ENCODE measurements around the gene FDXACB1.
A peak's percentile ranks its signal among the peaks of the same experiment; 100 is the strongest.

Gene FDXACB1, protein sequence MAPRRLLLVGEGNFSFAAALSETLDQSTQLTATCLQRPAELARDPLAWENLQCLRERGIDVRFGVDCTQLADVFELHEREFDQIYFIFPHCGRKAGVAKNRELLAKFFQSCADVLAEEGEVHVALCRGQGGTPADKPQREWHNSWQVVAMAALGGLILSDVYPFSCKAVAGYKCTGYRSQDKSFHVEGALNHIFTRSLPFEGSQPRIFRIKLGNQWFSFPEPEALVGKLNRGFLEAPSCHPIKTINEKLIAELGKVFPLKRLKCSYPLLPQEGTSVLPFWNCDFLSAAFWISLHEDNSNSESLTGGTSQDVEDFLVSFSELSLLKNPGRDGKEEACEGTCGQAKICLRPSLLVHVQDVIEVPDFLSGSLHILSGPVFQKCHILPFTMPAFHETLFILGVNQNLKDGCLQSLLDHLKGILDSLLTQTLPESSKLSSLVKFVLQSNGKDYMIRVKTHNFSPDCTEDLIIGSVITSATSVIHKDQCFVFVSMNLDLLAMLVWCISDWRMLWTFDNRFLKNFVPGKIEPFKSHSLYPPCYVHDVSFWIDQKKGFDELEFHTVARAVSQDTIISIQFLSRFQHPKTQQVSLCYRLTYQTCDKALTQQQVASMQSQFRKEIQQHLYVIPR

DNA sequence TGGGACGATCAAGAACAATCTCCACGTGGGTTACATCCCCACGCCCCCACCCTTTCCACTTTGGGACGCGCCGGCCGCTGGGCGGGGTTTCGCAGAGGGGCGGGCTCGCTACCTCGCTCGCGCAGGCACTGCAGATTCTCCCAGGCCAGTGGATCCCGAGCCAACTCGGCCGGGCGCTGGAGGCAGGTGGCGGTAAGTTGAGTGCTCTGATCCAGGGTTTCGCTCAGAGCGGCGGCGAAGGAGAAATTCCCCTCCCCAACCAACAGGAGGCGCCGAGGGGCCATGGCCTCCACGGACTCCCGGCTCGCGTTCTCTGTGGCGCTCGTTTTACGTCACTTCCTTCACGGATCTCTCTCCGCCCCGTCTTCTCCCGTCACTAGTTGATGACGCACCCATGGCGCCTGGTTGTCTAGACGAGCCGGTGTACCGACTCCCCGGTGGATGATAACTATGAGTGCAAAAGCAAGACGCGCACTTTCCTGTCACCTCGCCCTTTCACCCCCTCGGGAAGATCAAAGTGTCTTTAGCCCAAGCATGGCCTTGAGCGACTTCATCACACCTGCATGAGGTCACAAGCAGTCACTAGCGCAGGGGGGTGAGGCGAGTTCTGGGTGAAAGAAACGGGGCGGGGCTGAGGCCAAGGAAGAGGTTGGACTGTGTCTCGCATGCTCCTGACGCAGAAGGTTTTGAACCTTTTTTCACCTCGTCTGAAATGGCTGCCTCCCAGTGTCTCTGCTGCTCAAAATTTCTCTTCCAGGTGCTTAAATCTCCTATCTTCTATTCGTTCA is at the start of gene FDXACB1, which contains the start of gene CFAP68:
TSS of gene FDXACB1 (minus strand) at position 317 of the 788 bp plus-strand sequence. CDS start at position 284, 33 bp downstream.
TSS of gene CFAP68 (plus strand) at position 693 of the 788 bp plus-strand sequence. CDS start at position 713, 20 bp downstream.
- DNase-seq, result peak; percentile 96

DNA sequence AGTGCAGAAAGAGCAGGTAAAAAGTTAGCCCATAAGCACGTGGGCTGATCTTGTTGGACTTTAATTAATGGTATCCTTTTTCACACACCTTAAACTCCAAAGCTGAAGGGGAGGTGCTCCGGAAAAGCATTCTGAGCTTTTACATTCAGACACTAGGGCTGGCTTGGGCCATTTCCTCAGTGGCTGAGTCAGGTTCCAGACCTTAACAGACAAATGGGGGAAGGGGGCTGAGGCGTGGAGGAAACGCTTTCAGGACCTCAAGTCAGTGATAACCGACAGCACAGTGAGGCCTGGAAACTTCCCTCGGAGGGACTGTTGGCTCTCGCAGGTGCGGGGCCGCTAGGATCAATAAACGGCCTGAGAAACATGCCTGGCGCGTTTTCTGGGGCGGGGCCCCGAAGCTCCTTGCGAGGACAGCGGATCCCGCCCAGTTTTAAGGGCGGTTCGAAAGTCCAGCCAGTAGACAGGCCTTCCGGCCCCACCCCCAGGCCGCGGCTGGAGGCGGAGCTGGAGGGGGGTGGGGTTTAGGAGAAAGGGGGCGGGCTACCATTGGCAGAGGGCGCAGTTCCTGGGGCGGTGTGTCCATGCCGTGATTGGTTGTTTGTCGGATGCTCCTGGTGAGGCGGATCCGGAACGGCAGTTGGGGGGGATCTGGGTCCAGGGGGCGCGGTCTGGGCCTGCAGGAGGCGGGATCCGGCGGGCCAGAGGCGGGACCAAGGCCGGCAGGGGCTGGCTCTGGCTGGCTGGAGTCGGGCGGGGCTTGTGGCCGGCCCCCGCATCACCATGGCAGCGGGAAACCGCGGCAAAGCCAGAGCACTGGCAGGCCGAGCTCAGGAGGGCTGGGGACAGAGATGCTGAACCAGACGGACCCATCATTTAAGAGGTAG is 47.8 kb upstream of the FDXACB1 start:
- DNase-seq, result peak; percentile 100

DNA sequence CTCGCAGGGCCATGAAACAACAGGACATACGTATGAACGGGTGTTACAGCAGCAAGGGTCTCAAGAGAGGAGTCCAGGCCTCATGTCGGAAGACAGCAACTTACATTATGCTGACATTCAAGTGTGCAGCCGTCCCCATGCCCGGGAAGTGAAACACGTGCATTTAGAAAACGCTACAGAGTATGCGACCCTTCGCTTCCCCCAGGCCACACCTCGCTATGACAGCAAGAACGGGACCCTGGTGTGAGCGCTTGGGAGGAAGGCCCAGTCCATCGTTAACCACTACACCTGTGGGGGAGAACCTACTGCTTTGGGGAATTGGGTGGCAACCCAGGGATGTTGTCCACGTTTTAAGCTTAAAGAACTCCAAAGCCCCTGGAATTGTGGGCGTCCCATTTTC is 47.0 kb upstream of the FDXACB1 start:
- no peak for DNase-seq

DNA sequence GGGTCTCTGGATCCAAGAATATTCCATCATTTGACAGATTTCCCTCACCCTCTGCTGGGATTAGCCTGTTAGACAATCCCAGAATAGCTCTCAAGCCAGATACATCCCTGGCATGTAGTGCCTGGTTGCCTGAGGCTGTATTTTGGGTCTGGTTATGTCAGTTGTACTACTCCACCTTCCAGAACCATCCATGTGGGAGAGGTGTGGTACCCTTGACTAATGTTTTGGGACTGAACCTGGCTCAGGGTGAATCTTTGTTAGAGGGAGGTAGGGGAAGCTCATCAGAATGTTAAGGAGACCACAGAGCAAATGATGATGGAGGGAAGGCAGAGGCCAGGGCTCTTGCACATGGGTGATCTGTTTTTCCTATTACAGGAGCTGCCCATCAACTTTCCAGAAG is 45.0 kb upstream of the FDXACB1 start:
- DNase-seq, result no peak

DNA sequence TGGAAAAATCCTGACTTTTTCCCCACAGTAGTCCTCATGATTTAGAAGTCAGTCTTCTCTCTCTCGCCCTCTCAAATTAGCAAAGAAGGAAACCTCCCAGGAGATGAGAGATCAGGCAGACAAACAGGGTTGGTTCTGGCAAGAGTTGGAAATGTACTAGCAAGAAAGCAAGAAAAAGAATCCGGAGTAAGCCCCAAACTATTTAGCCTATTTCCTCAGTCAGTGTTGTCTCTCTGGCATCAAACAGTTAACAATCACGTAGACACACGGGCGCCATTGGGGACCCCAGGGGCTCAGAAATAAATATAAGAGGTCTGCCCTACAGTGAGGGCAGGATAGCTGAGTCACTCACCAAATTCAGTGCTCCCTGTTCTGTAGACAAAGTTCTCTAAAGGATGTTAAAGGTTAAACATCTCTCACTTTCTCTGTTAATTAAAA is 44.4 kb upstream of the FDXACB1 start:
- DNase-seq, result no peak

DNA sequence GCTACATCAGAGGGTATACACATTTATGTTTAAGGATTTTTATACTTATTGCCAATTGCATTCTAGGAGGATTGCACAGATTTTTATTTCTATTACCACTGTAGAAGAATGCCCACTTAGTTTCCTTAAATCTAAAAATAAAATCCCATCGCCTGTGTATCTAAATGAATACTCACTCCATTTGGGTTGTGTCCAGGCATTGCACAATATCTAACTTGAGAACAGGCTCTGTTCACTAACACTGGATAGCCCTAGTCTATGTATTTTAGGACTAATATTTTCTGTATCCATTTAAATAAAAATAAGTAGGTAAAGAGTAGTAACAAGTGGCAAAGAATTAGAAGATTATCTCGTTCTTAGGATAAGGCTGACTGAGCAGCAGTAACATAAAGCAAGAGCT is 43.8 kb upstream of the FDXACB1 start:
- peak; percentile 50 for DNase-seq

DNA sequence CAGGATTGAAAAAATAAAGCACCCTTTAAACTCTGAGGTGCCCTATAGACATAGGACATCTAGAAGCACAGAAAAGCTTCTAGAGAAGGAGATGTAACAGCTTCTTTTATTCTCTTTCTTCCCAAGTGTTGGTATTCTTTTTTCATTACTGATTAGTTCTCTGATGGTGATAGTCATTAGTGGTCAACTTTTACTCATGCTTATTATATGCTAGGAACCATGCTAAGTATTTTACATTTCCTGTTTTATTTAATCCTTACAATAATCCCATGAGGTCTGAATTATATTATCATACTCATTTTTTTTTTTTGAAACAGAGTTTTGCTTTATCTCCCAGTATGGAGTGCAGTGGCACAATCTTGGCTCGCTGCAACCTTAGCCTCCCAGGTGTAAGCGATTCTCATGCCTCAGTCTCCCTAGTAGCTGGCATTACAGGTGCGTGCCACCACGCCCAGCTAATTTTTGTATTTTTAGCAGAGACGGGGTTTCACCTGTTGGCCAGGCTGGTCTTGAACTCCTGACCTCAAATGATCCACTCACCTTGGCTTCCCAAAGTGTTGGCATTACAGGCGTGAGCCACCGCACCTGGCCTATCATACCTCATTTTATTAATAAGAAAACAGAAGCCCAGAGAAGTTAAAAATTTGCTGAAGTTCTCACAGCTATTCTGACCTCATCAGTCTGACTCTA is 42.7 kb upstream of the FDXACB1 start:
- no peak for DNase-seq

DNA sequence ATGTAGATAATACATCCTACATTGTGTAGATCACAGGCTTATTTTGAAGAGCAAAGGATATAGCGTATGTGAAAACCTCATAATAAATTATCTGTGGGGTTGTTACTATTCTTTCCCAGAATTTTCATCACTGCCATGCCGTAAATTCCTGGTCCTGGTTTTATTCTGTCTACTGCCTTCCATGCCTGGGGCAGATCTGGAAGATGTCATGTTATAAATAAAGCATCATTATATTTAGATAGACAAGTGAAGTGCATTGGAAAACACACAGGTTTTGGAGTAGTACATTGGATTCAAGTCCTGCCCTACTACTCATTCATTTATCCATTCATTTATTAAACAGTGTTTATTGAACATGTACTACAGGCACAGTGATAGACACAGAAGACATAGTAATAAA is 41.9 kb upstream of the FDXACB1 start:
- DNase-seq, result no peak

DNA sequence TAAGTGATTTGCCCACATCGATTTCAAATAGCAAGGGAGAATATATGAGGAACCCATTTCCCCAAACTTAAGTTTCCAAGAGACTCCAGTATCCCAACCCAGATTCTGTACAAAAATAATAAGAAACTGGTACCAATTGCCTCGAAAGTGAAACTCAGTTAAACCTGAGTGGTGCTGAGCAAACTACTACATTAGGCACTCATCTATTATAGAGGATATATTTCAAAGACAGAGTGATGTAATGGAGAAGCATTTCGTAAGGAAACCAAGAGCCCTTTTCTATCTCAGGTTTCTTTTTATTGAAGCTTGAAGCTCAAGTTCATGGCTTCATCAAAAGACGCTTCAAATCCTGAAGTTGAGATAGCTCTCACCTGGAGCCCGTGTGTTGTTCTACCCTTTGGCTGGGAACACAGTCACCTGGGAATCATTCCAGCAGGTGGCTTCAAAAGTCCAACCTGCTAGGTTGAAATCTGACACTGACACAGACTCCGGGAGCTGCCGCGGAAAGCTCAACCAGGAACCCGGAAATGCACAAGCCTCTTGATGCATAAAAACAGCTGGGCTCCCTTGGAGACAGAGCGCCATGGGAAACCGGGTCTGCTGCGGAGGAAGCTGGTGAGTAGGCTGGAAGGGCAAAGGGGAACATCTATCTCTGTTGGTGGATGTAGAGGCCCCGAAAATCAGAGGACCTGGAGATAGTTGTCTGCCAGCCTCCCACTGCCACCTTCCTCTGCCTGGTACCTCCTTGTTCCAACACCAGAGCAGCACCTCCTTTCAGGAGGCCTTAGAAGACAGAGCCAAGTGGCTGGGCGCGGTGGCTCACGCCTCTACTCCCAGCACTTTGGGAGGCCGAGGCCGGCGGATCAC is 39.7 kb upstream of the FDXACB1 start, which contains the start of gene C11orf52:
TSS of gene C11orf52 (plus strand) at position 524 of the 867 bp plus-strand sequence. CDS start at position 584, 60 bp downstream.
- no peak for DNase-seq

DNA sequence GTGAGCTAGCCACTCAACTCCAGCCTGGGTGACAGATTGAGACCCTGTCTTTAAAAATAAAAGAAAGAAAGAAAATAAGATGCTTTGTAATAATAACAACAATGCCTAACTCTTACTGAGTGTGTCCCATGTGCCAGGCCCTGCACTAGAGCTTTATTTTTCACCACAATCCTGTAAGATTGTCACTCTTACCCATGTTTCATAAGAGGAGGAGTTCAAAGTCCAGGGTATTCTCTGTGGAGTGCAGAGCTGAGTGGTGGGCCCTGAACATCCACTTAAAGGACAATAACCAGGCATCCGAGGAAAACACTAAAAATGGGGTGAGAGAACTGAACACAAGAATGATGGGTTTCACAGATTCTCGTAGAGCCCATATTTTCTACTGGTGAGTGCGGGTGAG is 38.8 kb upstream of the FDXACB1 start:
- DNase-seq, result no peak

DNA sequence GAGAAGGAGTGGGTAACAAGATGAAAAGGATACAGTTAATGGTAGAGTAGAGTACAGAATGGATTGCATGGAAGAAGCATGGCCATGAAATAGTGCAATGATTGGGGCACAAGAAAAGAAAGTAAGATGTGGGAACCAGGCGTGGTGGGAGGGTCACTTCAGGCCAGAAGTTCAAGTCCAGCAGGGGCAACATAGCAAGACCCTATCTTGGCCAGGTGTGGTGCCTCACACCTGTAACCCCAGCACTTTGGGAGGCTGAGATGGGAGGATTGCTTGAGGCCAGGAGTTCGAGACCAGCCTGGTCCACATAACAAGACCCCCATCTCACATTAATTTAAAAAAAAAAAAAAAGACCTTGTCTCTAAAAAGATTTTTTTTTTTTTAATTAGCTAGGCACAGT is 38.3 kb upstream of the FDXACB1 start:
- no peak for DNase-seq

DNA sequence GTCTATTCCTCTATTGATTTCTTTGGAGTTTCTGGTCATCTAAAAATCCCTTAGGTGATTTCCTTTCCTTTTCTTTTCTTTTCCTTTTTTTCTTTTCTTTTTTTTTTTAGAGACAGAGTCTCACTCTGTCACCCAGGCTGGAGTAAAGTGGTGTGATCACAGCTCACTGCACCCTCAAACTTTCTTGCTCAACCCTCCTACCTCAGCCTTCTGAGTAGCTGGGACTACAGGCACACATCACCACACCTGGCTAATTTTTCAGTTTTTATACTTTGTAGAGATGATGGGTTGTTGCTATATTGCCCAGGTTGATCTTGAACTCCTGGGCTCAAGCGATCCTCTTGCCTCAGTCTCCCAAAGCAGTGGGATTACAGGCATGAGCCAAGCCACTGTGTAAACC is 37.8 kb upstream of the FDXACB1 start:
- no peak for DNase-seq

DNA sequence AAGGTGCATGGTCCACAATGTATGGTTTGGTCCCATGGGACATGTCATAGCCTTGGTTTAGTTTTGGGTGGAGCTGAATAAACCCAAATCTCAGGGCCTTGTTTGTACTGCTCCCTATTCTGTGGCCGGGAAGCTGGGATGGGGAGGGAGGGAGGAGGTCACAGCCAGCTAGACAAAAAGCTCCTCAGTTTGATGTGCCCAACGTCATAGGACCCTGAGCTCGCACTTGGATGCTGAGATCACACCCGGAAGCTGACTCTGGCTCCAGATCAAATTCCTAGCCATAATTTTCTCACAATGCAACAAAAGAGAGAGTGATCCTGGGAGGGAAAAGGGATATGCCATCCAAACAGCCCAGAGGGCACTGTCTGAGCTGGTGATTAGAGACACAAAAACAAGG is 35.0 kb upstream of the FDXACB1 start:
- peak; percentile 90 for DNase-seq

DNA sequence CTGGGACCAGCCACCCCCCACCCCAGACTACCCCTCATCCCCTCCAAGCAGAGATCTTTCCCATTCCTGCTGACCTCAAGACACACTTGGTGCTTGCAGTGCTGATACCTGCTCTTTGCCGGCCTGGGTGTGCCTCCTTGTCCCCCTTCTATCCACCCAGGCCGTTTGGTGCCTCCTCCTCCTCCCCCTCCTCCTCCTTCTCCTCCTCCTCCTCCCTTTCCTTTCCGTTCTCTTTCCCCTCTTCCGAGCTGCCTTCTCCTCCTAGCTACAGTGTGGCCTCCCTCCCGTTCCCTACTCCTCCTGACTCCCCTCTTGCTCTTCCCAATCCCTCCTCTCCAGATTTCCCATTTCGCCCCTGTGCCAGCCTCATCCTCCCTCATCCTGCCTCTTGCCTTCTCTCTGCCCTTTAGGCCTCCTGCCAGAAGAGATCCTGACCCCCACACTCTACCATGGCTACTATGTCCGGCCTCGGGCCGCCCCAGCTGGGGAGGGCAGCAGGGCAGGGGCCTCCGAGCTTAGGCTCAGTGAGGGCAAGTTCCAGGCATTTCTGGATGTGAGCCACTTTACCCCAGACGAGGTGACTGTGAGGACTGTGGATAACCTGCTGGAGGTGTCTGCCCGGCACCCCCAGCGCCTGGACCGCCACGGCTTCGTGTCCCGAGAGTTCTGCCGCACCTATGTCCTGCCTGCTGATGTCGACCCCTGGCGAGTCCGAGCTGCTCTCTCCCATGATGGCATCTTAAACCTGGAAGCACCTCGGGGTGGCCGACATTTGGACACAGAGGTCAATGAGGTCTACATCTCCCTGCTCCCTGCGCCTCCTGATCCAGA is 34.3 kb upstream of the FDXACB1 start:
- DNase-seq, result peak; percentile 57

DNA sequence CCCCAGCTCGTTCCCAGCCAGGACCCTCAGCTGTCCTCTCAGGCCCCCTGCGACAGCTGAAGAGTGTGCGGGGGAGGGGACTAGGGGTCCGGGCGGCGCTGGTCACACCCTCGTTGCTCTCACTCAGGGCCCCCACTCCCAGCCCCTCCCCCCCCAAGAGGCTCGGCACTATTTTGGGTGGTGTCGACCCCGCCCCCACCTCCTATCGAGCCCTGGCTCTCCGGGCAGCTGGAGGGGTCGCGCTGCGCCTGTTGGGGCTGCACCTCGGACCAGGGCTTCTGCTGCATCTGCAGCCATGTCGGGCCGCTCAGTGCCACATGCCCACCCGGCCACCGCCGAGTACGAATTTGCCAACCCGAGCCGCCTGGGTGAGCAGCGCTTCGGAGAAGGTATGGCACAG is 33.6 kb upstream of the FDXACB1 start, which contains the start of gene HSPB2:
TSS of gene HSPB2 (plus strand) at position 200 of the 400 bp plus-strand sequence. CDS start at position 296, 96 bp downstream.
- DNase-seq, result no peak

DNA sequence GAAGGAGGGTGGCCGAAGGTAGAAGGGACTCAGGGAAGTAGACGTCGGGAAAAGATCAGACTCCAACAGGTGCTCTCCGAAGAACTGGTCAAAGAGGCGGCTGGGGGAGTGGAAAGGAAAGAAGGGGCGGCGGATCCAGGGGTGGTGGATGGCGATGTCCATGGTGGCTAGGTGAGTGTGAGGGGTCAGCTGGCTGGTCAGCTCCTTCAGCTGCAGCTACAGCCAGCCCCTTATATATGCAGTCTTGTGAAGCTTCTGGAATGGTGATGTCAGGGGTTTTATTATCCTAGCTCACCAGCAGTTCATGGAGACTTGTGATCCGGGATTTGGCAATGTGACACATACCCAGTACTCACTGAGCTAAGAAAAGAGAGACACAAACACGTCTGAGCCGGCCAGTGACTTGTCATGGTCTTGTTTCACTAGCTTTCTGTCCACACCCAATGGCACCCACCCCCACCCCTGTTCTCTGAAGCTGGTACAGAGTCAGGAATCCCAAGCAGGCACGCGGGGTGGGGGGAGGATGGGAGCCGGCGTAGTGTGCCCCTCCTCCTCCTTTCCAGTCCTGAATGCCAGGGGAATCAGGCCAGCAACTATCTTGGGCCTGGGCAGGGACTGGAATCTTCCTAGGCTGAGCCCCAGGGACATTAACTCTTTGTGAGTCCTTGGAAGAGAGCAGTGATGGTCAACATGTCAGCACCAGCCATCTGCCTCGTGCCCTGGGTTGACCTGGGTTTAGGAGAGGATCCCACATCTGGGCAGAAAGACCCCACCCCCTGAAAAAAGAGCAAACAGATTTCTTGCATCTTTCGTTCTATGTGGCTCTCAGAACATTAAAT is 32.8 kb upstream of the FDXACB1 start, which contains the start of gene CRYAB:
TSS of gene CRYAB (minus strand) at position 208 of the 839 bp plus-strand sequence. CDS start at position 162, 46 bp downstream.
- peak; percentile 91 for DNase-seq

DNA sequence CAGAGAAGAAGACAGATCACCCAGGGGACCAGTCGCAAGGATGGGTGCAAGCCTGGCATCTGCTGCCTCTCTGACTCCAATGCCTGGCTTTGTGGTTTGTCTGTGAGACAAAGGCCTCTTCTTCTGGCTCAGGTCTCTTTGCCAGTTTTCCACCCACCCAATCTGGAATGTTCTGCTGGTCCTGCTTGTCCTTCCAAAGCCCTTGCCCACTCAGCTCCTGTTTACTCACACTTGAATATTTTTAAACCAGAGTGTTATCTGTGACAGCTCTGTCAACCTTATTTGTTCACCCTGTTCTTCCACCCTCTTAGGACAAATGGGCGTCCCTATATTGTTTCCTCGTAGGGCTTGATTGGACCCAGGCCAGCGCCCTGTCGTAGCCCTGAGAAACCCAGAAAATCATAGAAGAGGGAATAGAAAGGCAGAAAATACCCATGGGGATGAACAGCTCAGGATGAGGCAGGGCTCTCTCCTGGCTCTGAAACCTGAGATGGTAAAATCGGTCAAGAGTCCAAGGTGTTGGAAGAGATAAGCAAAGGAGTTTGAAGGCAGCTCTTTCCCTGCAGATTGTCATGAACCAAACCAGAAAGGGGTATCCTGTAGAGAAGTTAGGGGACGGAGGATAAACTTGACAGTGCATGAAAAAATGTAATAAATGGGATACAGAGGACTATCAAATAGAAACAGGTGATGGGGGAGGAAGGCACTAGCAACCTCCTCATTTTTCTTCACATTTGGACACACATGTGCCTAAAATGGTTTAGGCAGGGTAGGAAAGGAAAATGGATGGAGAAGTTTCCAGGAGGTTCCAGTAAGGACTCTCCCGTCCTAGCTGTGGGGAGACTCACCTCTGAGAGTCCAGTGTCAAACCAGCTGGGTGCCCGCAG is 32.0 kb upstream of the FDXACB1 start:
- DNase-seq, result peak; percentile 88
